Measurements from ENCODE around the gene DUSP14.
"Not testable (repeated sequence)": the region's sequence is repeated elsewhere in the genome, so short reads cannot be mapped to it uniquely, and the experiment has no call there.

Gene DUSP14

GRCh38 chr17:37485938-37486570 lies 3.6 kb upstream of the DUSP14 start:
- DNase-seq = no peak

- no peak for DNase-seq
Observed at GRCh38 chr17:37488009-37488604, 1.6 kb upstream of the DUSP14 start.

- peak; percentile 65 for DNase-seq
Observed at GRCh38 chr17:37488607-37489196, 989 bp upstream of the DUSP14 start.

- DNase-seq = peak; percentile 38
Observed at GRCh38 chr17:37490022-37490587, 414 bp downstream of the DUSP14 start.

GRCh38 chr17:37490638-37491614 lies 1.2 kb downstream of the DUSP14 start:
- DNase-seq = peak; percentile 8

- no peak for DNase-seq
Observed at GRCh38 chr17:37492167-37492566, 2.5 kb downstream of the DUSP14 start.

DNA sequence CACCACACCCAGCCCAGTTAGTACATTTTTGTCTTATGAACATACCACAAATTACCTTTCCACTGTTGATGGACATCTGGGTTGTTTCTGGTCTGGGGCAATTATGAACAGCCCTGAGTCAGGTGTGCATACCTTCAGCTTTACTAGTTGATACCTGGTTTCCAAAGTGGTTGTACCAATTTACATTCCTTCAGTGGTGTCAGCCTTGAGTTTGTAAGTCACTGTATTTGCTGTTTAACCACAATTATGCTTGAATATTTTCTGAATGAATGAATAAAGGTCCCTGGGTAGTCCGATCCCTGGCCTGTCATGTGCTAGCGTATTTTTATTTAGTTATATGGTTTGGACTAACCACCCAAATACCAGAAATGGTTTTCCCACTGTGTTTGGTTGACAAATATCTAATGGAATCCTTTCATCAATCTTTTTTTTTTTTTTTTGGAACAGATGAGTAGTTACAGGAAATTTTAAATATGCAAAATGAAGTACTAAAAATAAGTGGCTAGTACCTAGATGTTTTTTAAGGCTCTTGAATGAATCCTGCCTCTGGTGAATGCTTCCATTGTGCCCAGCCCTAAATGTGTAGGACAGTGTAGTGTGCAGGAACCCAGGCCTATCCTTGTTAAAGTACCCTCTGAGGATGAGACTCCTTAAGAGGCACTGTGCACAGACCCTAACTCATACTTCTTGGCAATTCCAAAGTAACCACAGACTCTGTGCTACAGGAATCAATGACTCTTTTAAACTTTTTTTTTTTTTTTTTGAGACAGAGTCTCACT lies 3.7 kb downstream of the DUSP14 start:
- DNase-seq = no peak

DNA sequence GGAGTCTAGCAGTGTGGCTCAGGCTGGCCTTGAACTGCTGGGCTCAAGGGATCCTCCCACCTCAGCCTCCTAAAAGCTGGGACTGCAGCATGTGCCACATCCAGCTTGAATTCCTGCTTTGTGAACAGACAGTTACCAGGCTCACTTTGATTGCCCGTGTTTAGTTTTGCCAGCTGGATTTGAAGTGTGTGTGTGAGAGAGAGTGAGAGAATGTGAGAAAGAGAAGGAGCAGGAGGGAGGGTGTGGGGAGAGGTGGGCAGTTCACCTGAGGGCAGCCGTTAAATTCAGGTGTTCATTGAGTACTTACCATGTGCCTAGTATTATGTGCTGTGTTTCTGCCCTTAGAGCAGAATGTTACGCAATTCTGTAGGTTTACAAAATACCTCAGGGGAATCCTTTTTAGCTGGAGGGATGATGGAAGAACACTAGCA lies 4.7 kb downstream of the DUSP14 start:
- no peak for DNase-seq

- DNase-seq = no peak
Observed at GRCh38 chr17:37494971-37495370, 5.3 kb downstream of the DUSP14 start.

GRCh38 chr17:37500378-37500777 lies 10.7 kb downstream of the DUSP14 start:
- no peak for DNase-seq

- DNase-seq = no peak
Observed at GRCh38 chr17:37502009-37502936, 12.6 kb downstream of the DUSP14 start.

- no peak for DNase-seq
Observed at GRCh38 chr17:37503148-37503547, 13.5 kb downstream of the DUSP14 start.

- DNase-seq = no peak
Observed at GRCh38 chr17:37505333-37505732, 15.6 kb downstream of the DUSP14 start.

DNA sequence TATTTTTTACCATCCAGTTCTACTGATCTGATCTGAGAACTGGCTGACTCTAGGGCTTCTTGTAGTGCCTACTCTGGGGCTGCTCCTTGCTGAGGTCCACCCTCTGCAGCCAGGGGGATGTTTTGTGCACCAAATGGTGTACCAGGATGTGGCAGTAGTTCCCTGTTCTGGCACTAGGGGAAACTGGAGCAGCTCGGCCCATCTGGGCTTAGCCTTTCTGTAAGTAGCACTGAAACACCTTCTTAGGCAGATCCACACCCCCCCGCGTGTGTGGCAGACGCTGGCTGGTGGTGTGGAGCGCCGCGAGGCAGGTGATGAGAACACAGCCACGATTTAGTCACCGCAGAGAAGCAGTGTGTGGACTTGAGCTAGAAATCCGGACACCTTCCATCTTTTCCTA lies 17.0 kb downstream of the DUSP14 start:
- DNase-seq = no peak

DNA sequence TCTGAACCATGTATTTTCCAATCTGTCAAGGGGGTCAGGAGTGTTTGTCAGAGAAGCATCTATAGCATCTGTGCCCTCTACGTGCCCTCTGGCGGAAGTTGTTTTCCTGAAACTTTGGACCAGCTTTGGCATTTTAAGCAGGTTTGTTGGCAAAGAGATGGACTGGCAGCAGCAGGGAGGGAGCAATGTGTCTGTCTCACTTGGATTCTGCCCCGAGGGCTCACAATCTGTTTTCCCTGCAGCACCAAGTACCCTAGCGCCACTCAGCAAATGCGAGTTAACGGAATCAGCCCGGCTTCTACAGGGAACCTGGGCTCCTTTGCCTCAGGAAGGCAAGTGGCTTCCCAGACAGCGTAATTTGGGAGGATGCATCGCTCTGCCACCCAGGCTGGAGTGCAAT lies 17.4 kb downstream of the DUSP14 start:
- no peak for DNase-seq

GRCh38 chr17:37510056-37510455 lies 20.4 kb downstream of the DUSP14 start:
- no peak for DNase-seq

DNA sequence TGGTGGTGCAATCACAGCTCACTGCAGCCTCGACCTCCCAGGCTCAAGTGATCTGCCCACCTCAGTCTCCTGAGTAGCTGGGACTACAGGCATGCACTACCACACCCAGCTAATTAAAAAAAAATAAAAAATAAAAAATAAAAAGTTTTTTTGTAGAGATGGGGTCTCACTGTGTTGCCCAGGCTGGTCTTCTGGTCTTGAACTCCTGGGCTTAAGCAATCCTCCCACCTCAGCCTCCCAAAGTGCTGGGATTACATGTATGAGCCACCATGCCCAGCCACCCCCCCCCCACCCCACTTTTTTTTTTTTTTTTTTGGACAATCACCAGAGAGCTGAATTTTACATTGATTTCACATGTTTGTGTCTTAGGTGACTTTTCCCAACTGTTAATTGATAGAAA lies 22.0 kb downstream of the DUSP14 start:
- not testable (repeated sequence) for DNase-seq

DNA sequence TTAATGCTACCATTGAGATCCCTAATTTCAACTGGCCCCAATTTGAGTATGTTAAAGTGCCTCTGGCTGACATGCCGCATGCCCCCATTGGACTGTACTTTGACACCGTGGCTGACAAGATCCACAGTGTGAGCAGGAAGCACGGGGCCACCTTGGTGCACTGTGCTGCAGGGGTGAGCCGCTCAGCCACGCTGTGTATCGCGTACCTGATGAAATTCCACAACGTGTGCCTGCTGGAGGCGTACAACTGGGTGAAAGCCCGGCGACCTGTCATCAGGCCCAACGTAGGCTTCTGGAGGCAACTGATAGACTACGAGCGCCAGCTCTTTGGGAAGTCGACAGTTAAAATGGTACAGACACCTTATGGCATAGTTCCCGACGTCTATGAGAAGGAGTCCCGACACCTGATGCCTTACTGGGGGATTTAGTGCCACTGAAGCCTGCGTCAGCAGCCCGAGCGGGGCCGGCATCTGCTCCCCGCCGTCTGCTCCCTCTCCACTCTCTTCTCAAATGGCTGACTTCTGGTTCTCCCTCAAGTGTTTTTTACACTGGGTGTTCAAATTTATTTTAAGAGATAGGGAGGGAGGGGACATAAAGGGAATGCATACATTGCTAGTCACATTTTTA lies 22.9 kb downstream of the DUSP14 start:
- no peak for DNase-seq

- DNase-seq = no peak
Observed at GRCh38 chr17:37513711-37514110, 24.0 kb downstream of the DUSP14 start.

- no peak for DNase-seq
Observed at GRCh38 chr17:37516127-37516571, 26.5 kb downstream of the DUSP14 start.

All from NK-92 treated with Interleukin-12 subunit alpha and Interleukin-12 subunit beta, amount 100 ng/mL, for 24 hours (cell line).